ENCODE measurements around the gene GOLGA2.

GOLGA2 gene

DNA sequence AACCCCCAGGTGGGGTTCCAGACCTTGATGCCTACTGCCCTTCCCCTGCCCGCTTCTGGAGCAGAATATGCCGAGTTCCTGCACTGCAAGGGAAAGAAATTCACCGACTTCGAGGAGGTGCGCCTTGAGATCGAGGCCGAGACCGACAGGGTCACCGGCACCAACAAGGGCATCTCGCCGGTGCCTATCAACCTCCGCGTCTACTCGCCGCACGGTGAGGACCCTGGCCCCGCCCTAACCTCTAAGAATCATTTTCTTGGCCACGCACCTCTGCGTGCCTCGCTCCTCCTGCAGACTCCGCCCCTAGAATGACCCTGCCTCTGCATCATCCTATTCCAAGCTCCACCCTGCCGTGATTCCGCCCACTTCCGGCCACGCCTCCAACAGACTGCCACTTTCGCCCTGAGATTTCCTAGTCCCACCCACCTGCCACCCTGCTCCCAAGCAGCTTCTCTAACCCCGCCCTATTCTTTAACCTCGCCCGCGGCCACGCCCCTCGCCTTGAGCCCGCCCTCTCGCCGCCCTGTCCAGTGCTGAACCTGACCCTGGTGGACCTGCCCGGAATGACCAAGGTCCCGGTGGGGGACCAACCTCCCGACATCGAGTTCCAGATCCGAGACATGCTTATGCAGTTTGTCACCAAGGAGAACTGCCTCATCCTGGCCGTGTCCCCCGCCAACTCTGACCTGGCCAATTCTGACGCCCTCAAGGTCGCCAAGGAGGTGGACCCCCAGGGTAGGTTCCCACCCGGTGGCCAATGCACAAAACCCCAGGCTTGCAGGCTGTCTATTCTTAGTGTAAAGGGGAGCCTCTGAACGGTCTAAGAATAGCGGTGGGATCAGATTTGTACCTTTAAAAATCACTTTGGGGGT is 57.1 kb downstream of the GOLGA2 start:
- no peaks in the 10 kb centered on the region for H3K79me2 ChIP-seq (ENCODE audit: insufficient read depth, low read length)
- H4K20me1 ChIP-seq (ENCODE audit: insufficient read depth, low read length, poor library complexity, severe bottlenecking): no peaks in the 10 kb centered on the region
- no peak overlapping the region for H3K4me2 ChIP-seq (ENCODE audit: low read depth, low read length, poor library complexity, severe bottlenecking)
- no peaks in the 10 kb centered on the region for H3K9me3 ChIP-seq (ENCODE audit: insufficient read depth, low read depth, low read length)
- no peaks in the 10 kb centered on the region for H3K4me1 ChIP-seq (ENCODE audit: insufficient read depth, low read length, poor library complexity, severe bottlenecking)
- no peak overlapping the region for H2AFZ ChIP-seq (ENCODE audit: low read length)
- H3K9ac ChIP-seq (ENCODE audit: low read depth, low read length, poor library complexity, severe bottlenecking): no peak overlapping the region
- no peak overlapping the region for H3K4me3 ChIP-seq (ENCODE audit: low read length, poor library complexity, severe bottlenecking)
- no peaks in the 10 kb centered on the region for H3K9me2 ChIP-seq (replicated peaks; ENCODE audit: low read depth, low read length)
- H3F3A ChIP-seq (ENCODE audit: low read depth): no peaks in the 10 kb centered on the region
- H3K27me3 ChIP-seq (ENCODE audit: insufficient read depth, low read length, poor library complexity, severe bottlenecking): no peaks in the 10 kb centered on the region
- no peaks in the 10 kb centered on the region for H3K36me3 ChIP-seq (ENCODE audit: insufficient read depth, low read length)
- TF ChIP-seq, protein P1, sequence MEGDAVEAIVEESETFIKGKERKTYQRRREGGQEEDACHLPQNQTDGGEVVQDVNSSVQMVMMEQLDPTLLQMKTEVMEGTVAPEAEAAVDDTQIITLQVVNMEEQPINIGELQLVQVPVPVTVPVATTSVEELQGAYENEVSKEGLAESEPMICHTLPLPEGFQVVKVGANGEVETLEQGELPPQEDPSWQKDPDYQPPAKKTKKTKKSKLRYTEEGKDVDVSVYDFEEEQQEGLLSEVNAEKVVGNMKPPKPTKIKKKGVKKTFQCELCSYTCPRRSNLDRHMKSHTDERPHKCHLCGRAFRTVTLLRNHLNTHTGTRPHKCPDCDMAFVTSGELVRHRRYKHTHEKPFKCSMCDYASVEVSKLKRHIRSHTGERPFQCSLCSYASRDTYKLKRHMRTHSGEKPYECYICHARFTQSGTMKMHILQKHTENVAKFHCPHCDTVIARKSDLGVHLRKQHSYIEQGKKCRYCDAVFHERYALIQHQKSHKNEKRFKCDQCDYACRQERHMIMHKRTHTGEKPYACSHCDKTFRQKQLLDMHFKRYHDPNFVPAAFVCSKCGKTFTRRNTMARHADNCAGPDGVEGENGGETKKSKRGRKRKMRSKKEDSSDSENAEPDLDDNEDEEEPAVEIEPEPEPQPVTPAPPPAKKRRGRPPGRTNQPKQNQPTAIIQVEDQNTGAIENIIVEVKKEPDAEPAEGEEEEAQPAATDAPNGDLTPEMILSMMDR (conservative IDR thresholded peaks at IDR 0.05; ENCODE audit: low read length): no peak
- no peak for TF ChIP-seq EZH2phosphoT487 (IDR thresholded peaks at IDR 0.05; ENCODE audit: borderline replicate concordance)

GRCh38 chr9:128218172-128218517 is 57.7 kb downstream of the GOLGA2 start:
- no peak overlapping the region for H3K9ac ChIP-seq (ENCODE audit: low read depth, low read length, poor library complexity, severe bottlenecking)
- no peaks in the 10 kb centered on the region for H3K79me2 ChIP-seq (ENCODE audit: insufficient read depth, low read length)
- H2AFZ ChIP-seq (ENCODE audit: low read length): no peak overlapping the region
- no peaks in the 10 kb centered on the region for H3K36me3 ChIP-seq (ENCODE audit: insufficient read depth, low read length)
- TF ChIP-seq EZH2phosphoT487 (IDR thresholded peaks at IDR 0.05; ENCODE audit: borderline replicate concordance): no peak
- TF ChIP-seq, protein P1 (conservative IDR thresholded peaks at IDR 0.05; ENCODE audit: low read length): no peak
- no peaks in the 10 kb centered on the region for H3K4me1 ChIP-seq (ENCODE audit: insufficient read depth, low read length, poor library complexity, severe bottlenecking)
- no peaks in the 10 kb centered on the region for H3K27me3 ChIP-seq (ENCODE audit: insufficient read depth, low read length, poor library complexity, severe bottlenecking)
- no peak overlapping the region for H3K4me2 ChIP-seq (ENCODE audit: low read depth, low read length, poor library complexity, severe bottlenecking)
- H3K9me2 ChIP-seq (replicated peaks; ENCODE audit: low read depth, low read length): no peaks in the 10 kb centered on the region
- H3F3A ChIP-seq (ENCODE audit: low read depth): no peaks in the 10 kb centered on the region
- H3K9me3 ChIP-seq (ENCODE audit: insufficient read depth, low read depth, low read length): no peaks in the 10 kb centered on the region
- no peaks in the 10 kb centered on the region for H4K20me1 ChIP-seq (ENCODE audit: insufficient read depth, low read length, poor library complexity, severe bottlenecking)
- H3K4me3 ChIP-seq (ENCODE audit: low read length, poor library complexity, severe bottlenecking): no peak overlapping the region

- H3K9ac ChIP-seq (ENCODE audit: low read depth, low read length, poor library complexity, severe bottlenecking): no peak overlapping the region
- H3K4me3 ChIP-seq (ENCODE audit: low read length, poor library complexity, severe bottlenecking): no peak overlapping the region
- H3K36me3 ChIP-seq (ENCODE audit: insufficient read depth, low read length): no peaks in the 10 kb centered on the region
- no peaks in the 10 kb centered on the region for H3K4me1 ChIP-seq (ENCODE audit: insufficient read depth, low read length, poor library complexity, severe bottlenecking)
- no peaks in the 10 kb centered on the region for H3K27me3 ChIP-seq (ENCODE audit: insufficient read depth, low read length, poor library complexity, severe bottlenecking)
- no peaks in the 10 kb centered on the region for H4K20me1 ChIP-seq (ENCODE audit: insufficient read depth, low read length, poor library complexity, severe bottlenecking)
- H3K79me2 ChIP-seq (ENCODE audit: insufficient read depth, low read length): no peaks in the 10 kb centered on the region
- H3F3A ChIP-seq (ENCODE audit: low read depth): no peaks in the 10 kb centered on the region
- H3K9me3 ChIP-seq (ENCODE audit: insufficient read depth, low read depth, low read length): no peaks in the 10 kb centered on the region
- H3K9me2 ChIP-seq (replicated peaks; ENCODE audit: low read depth, low read length): no peaks in the 10 kb centered on the region
- TF ChIP-seq, protein P1 (conservative IDR thresholded peaks at IDR 0.05; ENCODE audit: low read length): no peak
- no peak for TF ChIP-seq EZH2phosphoT487 (IDR thresholded peaks at IDR 0.05; ENCODE audit: borderline replicate concordance)
- H2AFZ ChIP-seq (ENCODE audit: low read length): no peak overlapping the region
- no peak overlapping the region for H3K4me2 ChIP-seq (ENCODE audit: low read depth, low read length, poor library complexity, severe bottlenecking)
These were observed 58.8 kb downstream of the GOLGA2 start for GRCh38 chr9:128216781-128217553.
